Keratinocyte (primary cell): ENCODE results near the gene ERC1. TPM values are rescaled to one million over a fixed set of nuclear protein-coding genes. Genes with fewer than 3 reads are reported as not detected.
"Not testable (repeated sequence)": the region's sequence is repeated elsewhere in the genome, so short reads cannot be mapped to it uniquely, and the experiment has no call there.

Experiments
- DNase-seq: peaks from one replicate; pipeline ENCODE4 v3.0.0-alpha.2; 2011; ENCODE audit warnings: low read depth, missing footprints, low spot score
- FAIRE-seq: peaks from 2 replicates; lab custom pipeline; 2011; peaks lifted over from hg19 to GRCh38; lab: Jason Lieb, UNC
- H2AFZ ChIP-seq: 2 replicates; pipeline ENCODE4 v1.6.0; 2012; ENCODE audit warnings: low read length, control low read depth, inconsistent platforms; ENCODE audit not compliant: control insufficient read depth
- H3K27ac ChIP-seq: 2 replicates; pipeline ENCODE4 v1.5.1; 2011; ENCODE audit warnings: low read length; ENCODE audit not compliant: control insufficient read depth, insufficient read depth
- H3K27me3 ChIP-seq: 3 replicates; pipeline ENCODE4 v1.6.0; 2011; ENCODE audit warnings: low read length; ENCODE audit not compliant: control insufficient read depth, insufficient read depth; ENCODE audit errors: extremely low read depth
- H3K36me3 ChIP-seq, 2 experiments: 2 replicates in 1 of 2; 3 replicates in 1 of 2; pipeline ENCODE4 v1.5.1; 2011; ENCODE audit warnings: low read length in 2 of 2, mild to moderate bottlenecking in 1 of 2; ENCODE audit not compliant: control insufficient read depth in 2 of 2, insufficient read depth in 2 of 2; ENCODE audit errors: extremely low read depth in 1 of 2
- H3K4me1 ChIP-seq: 3 replicates; pipeline ENCODE4 v1.5.1; 2011; ENCODE audit warnings: low read length; ENCODE audit not compliant: control insufficient read depth, insufficient read depth; ENCODE audit errors: extremely low read depth
- H3K4me2 ChIP-seq: 3 replicates; pipeline ENCODE4 v1.6.0; 2011; ENCODE audit warnings: low read depth, low read length; ENCODE audit not compliant: control insufficient read depth, insufficient read depth; ENCODE audit errors: extremely low read depth
- H3K4me3 ChIP-seq, 3 experiments: fragments of 200-600 bp in 1 of 3; sonication (generic) in 1 of 3; 2 replicates in 2 of 3; 3 replicates in 1 of 3; pipeline ENCODE4 v1.5.1; 2011 to 2016; ENCODE audit warnings: low read length in 3 of 3, mild to moderate bottlenecking in 3 of 3, control low read depth in 2 of 3, inconsistent platforms in 1 of 3, low read depth in 1 of 3, mixed read lengths in 1 of 3, mixed run types in 1 of 3, moderate library complexity in 1 of 3; ENCODE audit not compliant: control insufficient read depth in 2 of 3, insufficient read depth in 2 of 3; ENCODE audit errors: extremely low read depth in 1 of 3
- H3K79me2 ChIP-seq: 2 replicates; pipeline ENCODE4 v1.6.0; 2012; ENCODE audit warnings: low read length; ENCODE audit not compliant: control insufficient read depth, insufficient read depth
- H3K9ac ChIP-seq: 3 replicates; pipeline ENCODE4 v1.6.0; 2011; ENCODE audit warnings: low read length; ENCODE audit not compliant: control insufficient read depth, insufficient read depth; ENCODE audit errors: extremely low read depth
- H3K9me1 ChIP-seq: 3 replicates; pipeline ENCODE4 v1.6.0; 2011; ENCODE audit warnings: low read length; ENCODE audit not compliant: control insufficient read depth, insufficient read depth; ENCODE audit errors: extremely low read depth
- H3K9me3 ChIP-seq: 2 replicates; pipeline ENCODE4 v1.5.1; 2012; ENCODE audit warnings: low read depth, low read length; ENCODE audit not compliant: control insufficient read depth
- H4K20me1 ChIP-seq: 3 replicates; pipeline ENCODE4 v1.6.0; 2011; ENCODE audit warnings: low read length; ENCODE audit not compliant: control insufficient read depth, insufficient read depth; ENCODE audit errors: extremely low read depth
- EZH2 ChIP-seq: IDR thresholded peaks from one replicate; pipeline ENCODE4 v1.6.1; 2012; ENCODE audit warnings: inconsistent platforms, mild to moderate bottlenecking, low read length, moderate library complexity
- dilution Hi-C: fragments of 300-500 bp; cut with MboI; formaldehyde crosslinking; loops from one replicate; pipeline ENCODE4 v1.7.0; 2020; ENCODE audit warnings: low sequenced_read_pairs; ENCODE audit not compliant: extremely low pct_ligation_motif_present
- polyA plus RNA-seq, 5 experiments: library from polyadenylated mRNA; depleted of rRNA in 3 of 5; stranded (reverse) in 3 of 5; stranded (forward) in 1 of 5; unstranded in 1 of 5; fragments of >200 nt; gene quantifications; 1 replicate in 1 of 5; 2 replicates in 3 of 5; 3 replicates in 1 of 5; pipeline versions ENCODE4 v1.2.1 to v1.2.3, GENCODE V29; 2011 to 2012; ENCODE audit warnings: missing spikeins in 2 of 5, low read depth in 1 of 5, low replicate concordance in 1 of 5
- TF ChIP-seq, protein P1 (sequence below), 3 experiments: IDR thresholded peaks in 1 of 3; conservative IDR thresholded peaks in 1 of 3; optimal IDR thresholded peaks in 1 of 3; 2 replicates in 2 of 3; 3 replicates in 1 of 3; pipeline versions ENCODE3 to v1.5.1; 2011; ENCODE audit warnings: low read length in 3 of 3, mild to moderate bottlenecking in 3 of 3, moderate library complexity in 2 of 3, control low read depth in 1 of 3, inconsistent platforms in 1 of 3; ENCODE audit not compliant: insufficient read depth in 2 of 3; ENCODE audit errors: extremely low read depth in 1 of 3

The ERC1 gene
- polyA plus RNA-seq, 1 donor (not counting 4 experiments of a cell fraction or from before 2014, with no cell fraction given) = 16.1 TPM

DNA sequence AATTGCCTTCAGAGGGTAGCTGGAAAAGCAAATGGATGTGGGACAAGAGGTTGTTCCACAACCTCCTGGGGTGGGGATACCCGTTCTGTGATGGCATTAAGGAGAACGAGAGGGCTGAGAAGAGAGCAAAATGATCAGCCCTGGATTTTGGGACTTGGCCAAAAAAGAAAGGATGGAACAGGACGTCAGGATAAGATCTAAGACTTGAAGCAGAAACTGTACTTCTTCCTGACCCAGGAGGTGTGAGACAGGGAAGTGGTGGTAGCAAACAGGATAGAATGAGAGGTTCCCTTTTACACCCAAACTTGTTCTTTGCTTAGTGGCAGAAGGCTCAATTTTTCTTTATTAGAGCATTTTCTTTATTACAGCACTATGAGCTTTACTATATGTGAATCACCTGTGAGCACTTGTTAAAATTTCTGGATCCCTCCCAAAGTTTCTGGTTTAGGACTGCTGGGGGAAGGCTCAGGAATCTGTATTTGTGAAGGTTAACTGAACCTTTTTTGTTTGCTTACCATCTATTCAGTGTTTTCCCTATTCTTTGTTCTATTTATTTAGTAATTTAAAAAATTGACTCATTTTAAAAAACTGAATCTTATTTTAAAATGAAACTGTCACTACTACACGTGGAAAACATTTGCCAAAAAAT lies 59.2 kb downstream of the ERC1 start:
- Histone ChIP-seq H4K20me1 (peaks cover 2% of the 10 kb centered on the region), H3K9ac (no peak overlapping the region), H3K9me1 (no peaks in the 10 kb centered on the region), H3K27ac (no peak overlapping the region), H3K79me2 (peaks cover 57% of the 10 kb centered on the region), H2AFZ (no peak overlapping the region), H3K4me2 (no peak overlapping the region), H3K9me3 (no peaks in the 10 kb centered on the region), H3K36me3 (no peaks in the 10 kb centered on the region), H3K4me3 (no peak overlapping the region), H3K4me1 (peaks cover 3% of the 10 kb centered on the region), H3K27me3 (no peaks in the 10 kb centered on the region)
- FAIRE-seq (no peak), DNase-seq (no peak)
- dilution Hi-C loops = no loop called here
- TF ChIP-seq, protein P1, sequence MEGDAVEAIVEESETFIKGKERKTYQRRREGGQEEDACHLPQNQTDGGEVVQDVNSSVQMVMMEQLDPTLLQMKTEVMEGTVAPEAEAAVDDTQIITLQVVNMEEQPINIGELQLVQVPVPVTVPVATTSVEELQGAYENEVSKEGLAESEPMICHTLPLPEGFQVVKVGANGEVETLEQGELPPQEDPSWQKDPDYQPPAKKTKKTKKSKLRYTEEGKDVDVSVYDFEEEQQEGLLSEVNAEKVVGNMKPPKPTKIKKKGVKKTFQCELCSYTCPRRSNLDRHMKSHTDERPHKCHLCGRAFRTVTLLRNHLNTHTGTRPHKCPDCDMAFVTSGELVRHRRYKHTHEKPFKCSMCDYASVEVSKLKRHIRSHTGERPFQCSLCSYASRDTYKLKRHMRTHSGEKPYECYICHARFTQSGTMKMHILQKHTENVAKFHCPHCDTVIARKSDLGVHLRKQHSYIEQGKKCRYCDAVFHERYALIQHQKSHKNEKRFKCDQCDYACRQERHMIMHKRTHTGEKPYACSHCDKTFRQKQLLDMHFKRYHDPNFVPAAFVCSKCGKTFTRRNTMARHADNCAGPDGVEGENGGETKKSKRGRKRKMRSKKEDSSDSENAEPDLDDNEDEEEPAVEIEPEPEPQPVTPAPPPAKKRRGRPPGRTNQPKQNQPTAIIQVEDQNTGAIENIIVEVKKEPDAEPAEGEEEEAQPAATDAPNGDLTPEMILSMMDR (optimal IDR thresholded peaks at IDR 0.05 in 1 of 3, IDR thresholded peaks at IDR 0.05 in 1 of 3, conservative IDR thresholded peaks at IDR 0.05 in 1 of 3; ENCODE audit: extremely low read depth in 1 of 3, insufficient read depth in 2 of 3, low read length in 3 of 3) = no peak
- TF ChIP-seq EZH2 = no peak

DNA sequence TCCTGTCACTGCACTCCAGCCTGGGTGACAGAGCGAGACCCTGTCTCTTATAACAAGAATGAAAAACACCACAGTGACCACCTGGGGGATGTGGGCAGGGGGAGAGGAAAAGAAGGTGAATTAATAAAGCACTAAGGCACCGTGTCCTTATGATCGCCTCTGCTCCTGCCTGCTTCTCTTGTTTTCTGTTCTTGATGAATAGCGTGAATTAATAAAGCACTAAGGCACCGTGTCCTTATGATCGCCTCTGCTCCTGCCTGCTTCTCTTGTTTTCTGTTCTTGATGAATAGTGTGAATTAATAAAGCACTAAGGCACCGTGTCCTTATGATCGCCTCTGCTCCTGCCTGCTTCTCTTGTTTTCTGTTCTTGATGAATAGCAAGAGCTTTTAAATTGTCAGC lies 60.6 kb downstream of the ERC1 start:
- H3K79me2 ChIP-seq = peaks cover 55% of the 10 kb centered on the region
- dilution Hi-C loops, FAIRE-seq: not testable (repeated sequence)

GRCh38 chr12:1053690-1054089 lies 62.7 kb downstream of the ERC1 start:
- H3K4me1 ChIP-seq = no peaks in the 10 kb centered on the region
- H3K9me1 ChIP-seq = no peaks in the 10 kb centered on the region
- FAIRE-seq = no peak
- H3K9me3 ChIP-seq = peaks cover 3% of the 10 kb centered on the region
- H4K20me1 ChIP-seq = peaks cover 2% of the 10 kb centered on the region
- dilution Hi-C loops = no loop called here
- H3K4me2 ChIP-seq = no peak overlapping the region
- H3K27me3 ChIP-seq = no peaks in the 10 kb centered on the region
- H3K36me3 ChIP-seq = no peaks in the 10 kb centered on the region
- H3K27ac ChIP-seq = no peak overlapping the region
- no peak overlapping the region for H3K9ac ChIP-seq
- no peak for DNase-seq
- H3K79me2 ChIP-seq = peaks cover 57% of the 10 kb centered on the region
- TF ChIP-seq, protein P1 (optimal IDR thresholded peaks at IDR 0.05 in 1 of 3, IDR thresholded peaks at IDR 0.05 in 1 of 3, conservative IDR thresholded peaks at IDR 0.05 in 1 of 3; ENCODE audit: extremely low read depth in 1 of 3, insufficient read depth in 2 of 3, low read length in 3 of 3) = no peak
- TF ChIP-seq EZH2 = no peak
- H2AFZ ChIP-seq = no peak overlapping the region
- no peak overlapping the region for H3K4me3 ChIP-seq

More for the DNA sequence above, 60.6 kb downstream of the ERC1 start:
- H3K9me1 ChIP-seq, H3K27me3 ChIP-seq, H3K36me3 ChIP-seq, H3K9me3 ChIP-seq, H3K4me3 ChIP-seq, H3K4me1 ChIP-seq, H3K27ac ChIP-seq, H2AFZ ChIP-seq, H3K9ac ChIP-seq, DNase-seq, H3K4me2 ChIP-seq, H4K20me1 ChIP-seq: not testable (repeated sequence)
